ENCODE data around the gene FOXO3.
A peak's percentile ranks its signal among the peaks of the same experiment; 100 is the strongest.
"Not testable (repeated sequence)": the region's sequence is repeated elsewhere in the genome, so short reads cannot be mapped to it uniquely, and the experiment has no call there.

The FOXO3 gene

DNA sequence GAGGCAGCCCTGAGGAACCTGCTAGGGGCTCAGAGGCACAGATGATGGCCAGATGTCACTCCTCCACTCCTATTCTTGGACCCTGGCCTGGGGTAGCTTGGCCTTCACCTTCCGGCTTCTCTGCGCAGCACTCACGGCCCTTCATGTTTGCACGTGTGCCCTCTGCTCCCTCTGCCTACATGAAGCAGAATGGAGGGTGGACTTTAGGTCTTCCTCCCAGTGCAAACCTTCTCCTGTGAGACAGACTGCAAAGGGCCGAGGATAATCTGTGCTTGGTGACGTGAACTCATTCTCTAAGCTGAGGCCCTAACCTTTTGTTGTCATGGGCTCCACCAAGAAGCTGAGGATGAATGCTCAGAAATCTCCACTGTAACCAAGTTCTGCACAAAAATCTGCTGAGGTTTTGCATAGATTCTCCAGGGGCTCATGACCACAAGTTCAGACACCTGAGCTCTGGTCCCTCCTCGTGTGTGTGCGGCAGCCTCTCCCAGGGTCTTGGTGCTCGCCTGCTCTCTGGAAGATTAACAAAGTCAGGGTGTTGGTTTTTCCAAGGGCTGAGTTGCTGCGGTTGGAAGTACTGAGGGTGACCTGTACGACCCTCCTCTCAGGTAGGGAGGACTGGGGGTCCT lies 25.5 kb upstream of the FOXO3 start:
- WGBS (ENCODE audit: extremely low coverage, insufficient coverage, insufficient read length) = no CpG with 5 or more reads among the region's 11 CpGs
- H3K27ac ChIP-seq (ENCODE audit: low read depth, low read length) = no peak overlapping the region
- H3K79me1 ChIP-seq (ENCODE audit: low read length) = no peaks in the 10 kb centered on the region
- no peak overlapping the region for H4K12ac ChIP-seq (ENCODE audit: low read depth, low read length)
- no peak overlapping the region for H2BK120ac ChIP-seq (ENCODE audit: insufficient read depth, low read length, poor library complexity)
- H2BK5ac ChIP-seq (ENCODE audit: low read depth, low read length, poor library complexity) = no peak overlapping the region
- H4K91ac ChIP-seq (ENCODE audit: low read depth, low read length) = no peak overlapping the region
- H2BK12ac ChIP-seq (ENCODE audit: low read length) = no peak overlapping the region
- H3K9me3 ChIP-seq (ENCODE audit: insufficient read depth, low read depth, low read length) = no peaks in the 10 kb centered on the region
- no peaks in the 10 kb centered on the region for H3K27me3 ChIP-seq (ENCODE audit: insufficient read depth, low read length)
- H2AFZ ChIP-seq (ENCODE audit: insufficient read depth, low read length, poor library complexity) = no peak overlapping the region
- no peak for DNase-seq
- H3K4me3 ChIP-seq (ENCODE audit: low read depth, low read length) = no peak overlapping the region
- no peak overlapping the region for H3K4me2 ChIP-seq (ENCODE audit: low read length)
- H2AK5ac ChIP-seq (ENCODE audit: low read length) = no peak overlapping the region
- no peaks in the 10 kb centered on the region for H3K36me3 ChIP-seq (ENCODE audit: control insufficient read depth in 1 of 2, insufficient read depth in 2 of 2, low read length in 2 of 2)
- no peaks in the 10 kb centered on the region for H3K79me2 ChIP-seq (ENCODE audit: control insufficient read depth, insufficient read depth, low read length, poor library complexity)
- H3K23ac ChIP-seq (ENCODE audit: low read length) = no peak overlapping the region
- H3K4ac ChIP-seq (ENCODE audit: low read depth, low read length) = no peak overlapping the region
- no peak overlapping the region for H3K14ac ChIP-seq (ENCODE audit: low read length)
- no peak overlapping the region for H4K8ac ChIP-seq (ENCODE audit: low read depth, low read length)
- H3K9ac ChIP-seq (ENCODE audit: low read length) = no peak overlapping the region
- no peaks in the 10 kb centered on the region for H3K4me1 ChIP-seq (ENCODE audit: control insufficient read depth in 1 of 2, insufficient read depth in 2 of 2, low read length in 2 of 2)
- H3K18ac ChIP-seq (ENCODE audit: low read length) = no peak overlapping the region

DNA sequence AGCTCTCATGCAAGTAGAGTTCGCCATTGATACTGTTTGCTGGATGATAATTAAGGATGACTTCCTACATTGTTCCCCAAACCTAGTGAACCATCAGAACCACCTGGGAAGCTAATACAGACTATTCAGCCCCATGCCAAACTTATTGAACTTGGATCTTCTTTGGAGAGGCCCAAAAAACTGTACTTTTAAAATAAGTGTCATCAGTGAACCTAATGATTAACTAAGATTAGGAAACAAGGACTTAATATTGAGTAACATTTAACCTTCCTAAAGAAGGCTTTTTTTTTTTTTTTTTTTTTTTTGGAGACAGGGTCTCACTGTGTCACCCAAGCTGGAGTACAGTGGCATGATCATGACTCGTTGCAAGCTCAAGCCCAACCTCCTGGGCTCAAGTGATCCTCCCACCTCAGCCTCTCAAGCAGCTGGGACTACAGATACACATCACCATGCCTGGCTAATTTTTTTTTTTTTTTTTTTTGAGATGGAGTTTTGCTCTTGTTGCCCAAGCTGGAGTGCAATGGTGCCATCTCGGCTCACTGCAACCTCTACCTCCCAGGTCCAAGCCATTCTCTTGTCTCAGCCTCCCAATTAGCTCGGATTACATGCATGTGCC lies 24.7 kb upstream of the FOXO3 start:
- not testable (repeated sequence) for H2BK5ac ChIP-seq (ENCODE audit: low read depth, low read length, poor library complexity); H3K27ac ChIP-seq (ENCODE audit: low read depth, low read length); H3K9ac ChIP-seq (ENCODE audit: low read length); H3K18ac ChIP-seq (ENCODE audit: low read length); H2BK12ac ChIP-seq (ENCODE audit: low read length); H2AK5ac ChIP-seq (ENCODE audit: low read length); H4K91ac ChIP-seq (ENCODE audit: low read depth, low read length); DNase-seq; H3K23ac ChIP-seq (ENCODE audit: low read length); H3K4me2 ChIP-seq (ENCODE audit: low read length); H3K4me3 ChIP-seq (ENCODE audit: low read depth, low read length); H3K79me1 ChIP-seq (ENCODE audit: low read length); H3K27me3 ChIP-seq (ENCODE audit: insufficient read depth, low read length); H2BK120ac ChIP-seq (ENCODE audit: insufficient read depth, low read length, poor library complexity); H4K8ac ChIP-seq (ENCODE audit: low read depth, low read length); H3K4ac ChIP-seq (ENCODE audit: low read depth, low read length); H3K14ac ChIP-seq (ENCODE audit: low read length); H4K12ac ChIP-seq (ENCODE audit: low read depth, low read length); H3K79me2 ChIP-seq (ENCODE audit: control insufficient read depth, insufficient read depth, low read length, poor library complexity); H3K36me3 ChIP-seq (ENCODE audit: control insufficient read depth in 1 of 2, insufficient read depth in 2 of 2, low read length in 2 of 2); H3K4me1 ChIP-seq (ENCODE audit: control insufficient read depth in 1 of 2, insufficient read depth in 2 of 2, low read length in 2 of 2); H3K9me3 ChIP-seq (ENCODE audit: insufficient read depth, low read depth, low read length); H2AFZ ChIP-seq (ENCODE audit: insufficient read depth, low read length, poor library complexity)
- WGBS (ENCODE audit: extremely low coverage, insufficient coverage, insufficient read length) = no CpG with 5 or more reads among the region's 4 CpGs

DNA sequence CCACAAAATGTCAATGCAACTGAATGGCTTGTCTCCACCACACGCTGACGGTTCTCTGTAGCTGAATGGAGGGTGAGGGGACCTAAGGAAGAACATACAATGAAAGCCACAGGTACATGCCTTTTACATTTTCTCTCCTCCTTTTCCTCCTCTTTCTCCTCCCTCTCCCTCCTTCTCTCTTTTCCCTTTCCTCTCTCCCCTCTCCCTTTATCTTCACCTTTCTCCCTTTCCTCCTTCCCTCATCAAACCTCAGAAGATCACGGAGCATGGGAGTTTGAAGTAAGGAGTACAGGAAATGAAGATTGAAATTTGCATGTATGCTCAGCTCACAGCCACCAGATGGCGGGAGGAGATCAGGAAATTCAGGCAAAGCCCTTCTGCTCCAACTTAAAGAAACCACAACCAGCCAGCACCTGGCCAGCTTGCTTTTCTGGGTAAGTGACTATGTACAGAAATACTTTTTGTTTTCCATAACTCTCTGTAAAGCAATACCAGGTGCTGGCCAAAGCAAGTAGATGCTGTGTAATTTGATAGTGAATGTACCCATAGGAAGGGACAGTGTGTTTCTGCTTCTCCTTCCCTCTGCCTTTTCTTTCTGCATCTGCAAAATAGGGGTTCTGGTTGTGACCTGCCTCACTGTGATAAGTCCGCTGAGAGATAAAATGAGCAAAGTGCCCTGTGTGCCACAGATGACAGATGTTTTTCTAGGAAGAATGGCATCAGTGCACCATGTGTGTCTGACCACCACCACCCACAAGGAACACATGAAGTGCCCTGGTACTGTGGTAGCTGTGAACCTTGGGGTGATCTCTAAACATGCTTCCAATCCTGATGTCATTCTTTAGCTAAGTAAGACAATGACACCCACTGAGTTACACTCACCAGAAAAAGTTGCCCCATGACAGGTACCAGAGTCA lies 18.6 kb upstream of the FOXO3 start:
- peak; percentile 72 to 87 for DNase-seq
- no CpG with 5 or more reads among the region's 5 CpGs for WGBS (ENCODE audit: extremely low coverage, insufficient coverage, insufficient read length)
- H3K14ac ChIP-seq (ENCODE audit: low read length) = no peak overlapping the region
- H2BK12ac ChIP-seq (ENCODE audit: low read length) = no peak overlapping the region
- H3K4me3 ChIP-seq (ENCODE audit: low read depth, low read length) = no peak overlapping the region
- H3K79me1 ChIP-seq (ENCODE audit: low read length) = no peaks in the 10 kb centered on the region
- no peak overlapping the region for H3K9ac ChIP-seq (ENCODE audit: low read length)
- H3K9me3 ChIP-seq (ENCODE audit: insufficient read depth, low read depth, low read length) = no peaks in the 10 kb centered on the region
- no peak overlapping the region for H3K23ac ChIP-seq (ENCODE audit: low read length)
- no peaks in the 10 kb centered on the region for H3K36me3 ChIP-seq (ENCODE audit: control insufficient read depth in 1 of 2, insufficient read depth in 2 of 2, low read length in 2 of 2)
- no peak overlapping the region for H2BK5ac ChIP-seq (ENCODE audit: low read depth, low read length, poor library complexity)
- H2AK5ac ChIP-seq (ENCODE audit: low read length) = no peak overlapping the region
- no peak overlapping the region for H4K12ac ChIP-seq (ENCODE audit: low read depth, low read length)
- H2BK120ac ChIP-seq (ENCODE audit: insufficient read depth, low read length, poor library complexity) = no peak overlapping the region
- H3K27ac ChIP-seq (ENCODE audit: low read depth, low read length) = no peak overlapping the region
- no peak overlapping the region for H3K18ac ChIP-seq (ENCODE audit: low read length)
- no peak overlapping the region for H2AFZ ChIP-seq (ENCODE audit: insufficient read depth, low read length, poor library complexity)
- no peak overlapping the region for H3K4ac ChIP-seq (ENCODE audit: low read depth, low read length)
- no peak overlapping the region for H4K91ac ChIP-seq (ENCODE audit: low read depth, low read length)
- H3K4me1 ChIP-seq (ENCODE audit: control insufficient read depth in 1 of 2, insufficient read depth in 2 of 2, low read length in 2 of 2) = no peaks in the 10 kb centered on the region
- no peak overlapping the region for H3K4me2 ChIP-seq (ENCODE audit: low read length)
- H3K27me3 ChIP-seq (ENCODE audit: insufficient read depth, low read length) = no peaks in the 10 kb centered on the region
- H4K8ac ChIP-seq (ENCODE audit: low read depth, low read length) = no peak overlapping the region
- no peaks in the 10 kb centered on the region for H3K79me2 ChIP-seq (ENCODE audit: control insufficient read depth, insufficient read depth, low read length, poor library complexity)

DNA sequence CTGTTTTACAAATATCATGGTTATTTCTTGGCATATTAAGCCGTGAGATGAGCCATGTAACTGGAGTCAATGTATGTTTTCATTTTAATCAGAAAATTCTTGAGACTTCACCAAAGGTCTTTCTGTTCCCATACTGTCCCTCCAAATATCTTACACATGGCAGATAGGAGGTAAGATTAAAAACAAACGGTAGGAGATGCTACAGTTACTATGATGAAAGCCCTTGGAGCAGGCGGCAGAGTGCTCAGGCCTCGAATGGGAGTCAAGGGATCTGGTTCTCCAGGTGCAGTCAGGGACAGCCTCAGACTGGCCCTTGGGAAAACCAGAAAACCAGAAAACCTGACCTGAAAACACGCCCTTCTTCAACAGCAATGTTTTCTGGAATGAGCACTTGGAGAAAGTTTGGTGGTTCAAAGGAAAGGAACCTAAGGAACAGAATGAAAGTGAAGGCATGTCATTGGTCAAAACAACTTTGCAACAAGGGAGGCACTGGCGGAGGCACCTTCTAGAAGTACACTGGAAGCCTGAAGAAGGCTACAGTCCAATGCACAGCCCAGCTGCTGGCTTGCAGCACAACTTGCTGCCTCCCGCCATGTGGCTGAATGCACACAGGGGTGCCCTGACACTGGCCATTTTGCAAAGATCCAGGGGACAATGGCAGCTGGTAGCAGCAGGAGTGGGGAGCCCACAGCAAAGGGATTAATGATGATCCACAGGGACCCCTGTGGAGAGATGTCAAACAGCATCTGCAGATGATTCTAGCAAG lies 17.4 kb upstream of the FOXO3 start:
- no peak overlapping the region for H3K18ac ChIP-seq (ENCODE audit: low read length)
- WGBS (ENCODE audit: extremely low coverage, insufficient coverage, insufficient read length) = no CpG with 5 or more reads among the region's 7 CpGs

More for the DNA sequence above, 17.4 kb upstream of the FOXO3 start:
- Histone ChIP-seq H3K9ac (ENCODE audit: low read length) (no peak overlapping the region), H2AK5ac (ENCODE audit: low read length) (no peak overlapping the region), H3K9me3 (ENCODE audit: insufficient read depth, low read depth, low read length) (no peaks in the 10 kb centered on the region), H3K4me2 (ENCODE audit: low read length) (no peak overlapping the region), H3K27ac (ENCODE audit: low read depth, low read length) (no peak overlapping the region), H3K79me2 (ENCODE audit: control insufficient read depth, insufficient read depth, low read length, poor library complexity) (no peaks in the 10 kb centered on the region), H2AFZ (ENCODE audit: insufficient read depth, low read length, poor library complexity) (no peak overlapping the region), H3K79me1 (ENCODE audit: low read length) (no peaks in the 10 kb centered on the region), H4K12ac (ENCODE audit: low read depth, low read length) (no peak overlapping the region), H3K27me3 (ENCODE audit: insufficient read depth, low read length) (no peaks in the 10 kb centered on the region), H3K4ac (ENCODE audit: low read depth, low read length) (no peak overlapping the region), H3K4me1 (ENCODE audit: control insufficient read depth in 1 of 2, insufficient read depth in 2 of 2, low read length in 2 of 2) (no peaks in the 10 kb centered on the region), H2BK12ac (ENCODE audit: low read length) (no peak overlapping the region), H3K14ac (ENCODE audit: low read length) (no peak overlapping the region), H2BK5ac (ENCODE audit: low read depth, low read length, poor library complexity) (no peak overlapping the region), H2BK120ac (ENCODE audit: insufficient read depth, low read length, poor library complexity) (no peak overlapping the region), H4K8ac (ENCODE audit: low read depth, low read length) (no peak overlapping the region), H4K91ac (ENCODE audit: low read depth, low read length) (no peak overlapping the region), H3K4me3 (ENCODE audit: low read depth, low read length) (no peak overlapping the region), H3K23ac (ENCODE audit: low read length) (no peak overlapping the region), H3K36me3 (ENCODE audit: control insufficient read depth in 1 of 2, insufficient read depth in 2 of 2, low read length in 2 of 2) (no peaks in the 10 kb centered on the region)
- no peak for DNase-seq

Data from trophoblast cell (in vitro differentiated cells and primary cell).